Astrocyte (in vitro differentiated cells and primary cell): ENCODE data around the gene TENM4. TPM values are rescaled to one million over a fixed set of nuclear protein-coding genes. Genes with fewer than 3 reads are reported as not detected.

Source experiments
- DNase-seq: peaks from one replicate; pipeline ENCODE4 v3.0.0-alpha.2; 2010; ENCODE audit warnings: low read depth
- FAIRE-seq: peaks from 2 replicates; lab custom pipeline; 2011; peaks lifted over from hg19 to GRCh38; lab: Jason Lieb, UNC
- H2AFZ ChIP-seq: 2 replicates; pipeline ENCODE4 v1.6.0; 2012; ENCODE audit warnings: low read depth, low read length, inconsistent platforms
- H3K27ac ChIP-seq: 2 replicates; pipeline ENCODE4 v1.5.1; 2011; ENCODE audit warnings: low read depth, low read length, inconsistent platforms
- H3K27me3 ChIP-seq: 2 replicates; pipeline ENCODE4 v1.6.0; 2011; ENCODE audit warnings: low read length, inconsistent platforms; ENCODE audit not compliant: insufficient read depth
- H3K36me3 ChIP-seq: 2 replicates; pipeline ENCODE4 v1.5.1; 2011; ENCODE audit warnings: low read length, inconsistent platforms; ENCODE audit not compliant: insufficient read depth
- H3K4me1 ChIP-seq: 2 replicates; pipeline ENCODE4 v1.5.1; 2011; ENCODE audit warnings: low read length, inconsistent platforms; ENCODE audit not compliant: insufficient read depth
- H3K4me2 ChIP-seq: 2 replicates; pipeline ENCODE4 v1.6.0; 2012; ENCODE audit warnings: low read length, inconsistent platforms
- H3K4me3 ChIP-seq: 2 replicates; pipeline ENCODE4 v1.5.1; 2011; ENCODE audit warnings: low read depth, mild to moderate bottlenecking, low read length, inconsistent platforms; ENCODE audit not compliant: insufficient read depth
- H3K79me2 ChIP-seq: 2 replicates; pipeline ENCODE4 v1.6.0; 2012; ENCODE audit warnings: mild to moderate bottlenecking, low read length, inconsistent platforms; ENCODE audit not compliant: insufficient read depth
- H3K9ac ChIP-seq: 2 replicates; pipeline ENCODE4 v1.6.0; 2012; ENCODE audit warnings: mild to moderate bottlenecking, low read length, inconsistent platforms
- H3K9me3 ChIP-seq: 2 replicates; pipeline ENCODE4 v1.5.1; 2012; ENCODE audit warnings: low read depth, mild to moderate bottlenecking, low read length, inconsistent platforms; ENCODE audit not compliant: insufficient read depth
- H4K20me1 ChIP-seq: 2 replicates; pipeline ENCODE4 v1.6.0; 2012; ENCODE audit warnings: low read length, inconsistent platforms; ENCODE audit not compliant: insufficient read depth
- H3K27ac Mint-ChIP-seq: one replicate; pipeline ENCODE4 v1.8.0; 2021; ENCODE audit warnings: mild to moderate bottlenecking, mixed read lengths; ENCODE audit not compliant: unreplicated experiment
- H3K27me3 Mint-ChIP-seq: one replicate; pipeline ENCODE4 v1.8.0; 2021; ENCODE audit warnings: low read depth, mixed read lengths; ENCODE audit not compliant: unreplicated experiment
- H3K36me3 Mint-ChIP-seq: one replicate; pipeline ENCODE4 v1.8.0; 2021; ENCODE audit warnings: low read depth, mixed read lengths; ENCODE audit not compliant: unreplicated experiment
- H3K4me1 Mint-ChIP-seq: one replicate; pipeline ENCODE4 v1.8.0; 2021; ENCODE audit warnings: low read depth, mixed read lengths; ENCODE audit not compliant: unreplicated experiment
- H3K4me3 Mint-ChIP-seq: one replicate; pipeline ENCODE4 v1.8.0; 2021; ENCODE audit warnings: mild to moderate bottlenecking, moderate library complexity, mixed read lengths; ENCODE audit not compliant: unreplicated experiment
- H3K9me3 Mint-ChIP-seq: one replicate; pipeline ENCODE4 v1.8.0; 2021; ENCODE audit warnings: mild to moderate bottlenecking, mixed read lengths; ENCODE audit not compliant: unreplicated experiment
- CTCF ChIP-seq: IDR thresholded peaks from 2 replicates; pipeline ENCODE4 v1.5.1; 2011; ENCODE audit warnings: low read depth, mild to moderate bottlenecking, inconsistent platforms, low read length, moderate library complexity; ENCODE audit not compliant: insufficient read depth
- EZH2 ChIP-seq: IDR thresholded peaks from 2 replicates; pipeline ENCODE4 v1.6.1; 2012; ENCODE audit warnings: mild to moderate bottlenecking, low read length, inconsistent platforms; ENCODE audit not compliant: insufficient read depth
- total RNA-seq: library from RNA; stranded (reverse); gene quantifications from 2 replicates; pipeline ENCODE4 v1.2.1, GENCODE V29; 2021

Gene TENM4
- total RNA-seq, 1 donor from 2014 or later = 7.5 TPM

GRCh38 chr11:78840623-78841022 is 600.2 kb downstream of the TENM4 start:
- H3K9me3 ChIP-seq = no peaks in the 10 kb centered on the region
- TF ChIP-seq EZH2 (no peak), CTCF (no peak)
- FAIRE-seq = no peak
- peaks cover 7% of the 10 kb centered on the region for H3K27me3 Mint-ChIP-seq
- H3K27ac Mint-ChIP-seq = no peak overlapping the region
- no peak overlapping the region for H3K4me3 Mint-ChIP-seq
- H3K27me3 ChIP-seq = no peaks in the 10 kb centered on the region
- no peaks in the 10 kb centered on the region for H3K36me3 Mint-ChIP-seq
- H3K36me3 ChIP-seq = no peaks in the 10 kb centered on the region
- H3K4me2 ChIP-seq = no peak overlapping the region
- H3K27ac ChIP-seq = no peak overlapping the region
- H3K4me1 ChIP-seq = no peaks in the 10 kb centered on the region
- H3K9me3 Mint-ChIP-seq = no peaks in the 10 kb centered on the region
- no peak overlapping the region for H3K9ac ChIP-seq
- DNase-seq = no peak
- H2AFZ ChIP-seq = no peak overlapping the region
- no peaks in the 10 kb centered on the region for H3K4me1 Mint-ChIP-seq
- no peak overlapping the region for H3K4me3 ChIP-seq
- H3K79me2 ChIP-seq = no peaks in the 10 kb centered on the region
- H4K20me1 ChIP-seq = no peaks in the 10 kb centered on the region

- Histone ChIP-seq H3K36me3 (no peaks in the 10 kb centered on the region), H3K4me2 (no peak overlapping the region), H3K4me1 (no peaks in the 10 kb centered on the region), H4K20me1 (no peaks in the 10 kb centered on the region), H2AFZ (no peak overlapping the region), H3K9me3 (no peaks in the 10 kb centered on the region), H3K4me3 (no peak overlapping the region), H3K79me2 (no peaks in the 10 kb centered on the region), H3K27me3 (no peaks in the 10 kb centered on the region), H3K27ac (no peak overlapping the region), H3K9ac (no peak overlapping the region)
- peaks cover 6% of the 10 kb centered on the region for H3K27me3 Mint-ChIP-seq
- H3K27ac Mint-ChIP-seq = no peak overlapping the region
- no peaks in the 10 kb centered on the region for H3K36me3 Mint-ChIP-seq
- FAIRE-seq (no peak), DNase-seq (peak; percentile 58)
- no peaks in the 10 kb centered on the region for H3K9me3 Mint-ChIP-seq
- H3K4me3 Mint-ChIP-seq = no peak overlapping the region
- H3K4me1 Mint-ChIP-seq = no peaks in the 10 kb centered on the region
- TF ChIP-seq EZH2 (no peak), CTCF (no peak)
Observed at GRCh38 chr11:78840200-78840599, 600.6 kb downstream of the TENM4 start.

GRCh38 chr11:78838417-78838816 is 602.4 kb downstream of the TENM4 start:
- Histone ChIP-seq H3K4me1 (no peaks in the 10 kb centered on the region), H3K27ac (no peak overlapping the region), H3K36me3 (no peaks in the 10 kb centered on the region), H3K27me3 (no peaks in the 10 kb centered on the region), H3K9ac (no peak overlapping the region), H3K4me3 (no peak overlapping the region), H3K4me2 (no peak overlapping the region), H3K79me2 (no peaks in the 10 kb centered on the region), H3K9me3 (no peaks in the 10 kb centered on the region), H2AFZ (no peak overlapping the region), H4K20me1 (no peaks in the 10 kb centered on the region)
- H3K9me3 Mint-ChIP-seq = no peaks in the 10 kb centered on the region
- H3K4me3 Mint-ChIP-seq = no peak overlapping the region
- DNase-seq (no peak), FAIRE-seq (no peak)
- no peak for TF ChIP-seq CTCF
- no peak for TF ChIP-seq EZH2
- H3K27me3 Mint-ChIP-seq = peaks cover 10% of the 10 kb centered on the region
- H3K4me1 Mint-ChIP-seq = no peaks in the 10 kb centered on the region
- no peaks in the 10 kb centered on the region for H3K36me3 Mint-ChIP-seq
- H3K27ac Mint-ChIP-seq = no peak overlapping the region
